ENCODE results near the gene CXCL8.

The CXCL8 gene

GRCh38 chr4:73718375-73719373 is 21.7 kb upstream of the CXCL8 start:
- no peak for DNase-seq (ENCODE audit: low spot score)

- no peak for DNase-seq (ENCODE audit: low spot score)
These were observed 18.9 kb upstream of the CXCL8 start for GRCh38 chr4:73721435-73721834.

GRCh38 chr4:73721909-73722308 is 18.5 kb upstream of the CXCL8 start:
- DNase-seq (ENCODE audit: low spot score) = no peak

- DNase-seq (ENCODE audit: low spot score) = no peak
These were observed 17.3 kb upstream of the CXCL8 start for GRCh38 chr4:73723023-73723422.

GRCh38 chr4:73723928-73724327 is 16.4 kb upstream of the CXCL8 start:
- DNase-seq (ENCODE audit: low spot score) = no peak

GRCh38 chr4:73725510-73725909 is 14.9 kb upstream of the CXCL8 start:
- no peak for DNase-seq (ENCODE audit: low spot score)

- no peak for DNase-seq (ENCODE audit: low spot score)
These were observed 14.4 kb upstream of the CXCL8 start for GRCh38 chr4:73725985-73726384.

GRCh38 chr4:73727685-73728084 is 12.7 kb upstream of the CXCL8 start:
- no peak for DNase-seq (ENCODE audit: low spot score)

- DNase-seq (ENCODE audit: low spot score) = no peak
These were observed 12.2 kb upstream of the CXCL8 start for GRCh38 chr4:73728091-73728741.

- DNase-seq (ENCODE audit: low spot score) = peak; percentile 71
These were observed 10.7 kb upstream of the CXCL8 start for GRCh38 chr4:73729534-73730165.

- no peak for DNase-seq (ENCODE audit: low spot score)
These were observed 10.1 kb upstream of the CXCL8 start for GRCh38 chr4:73730292-73730691.

- no peak for DNase-seq (ENCODE audit: low spot score)
These were observed 9.5 kb upstream of the CXCL8 start for GRCh38 chr4:73730867-73731266.

- DNase-seq (ENCODE audit: low spot score) = no peak
These were observed 8.3 kb upstream of the CXCL8 start for GRCh38 chr4:73731968-73732610.

GRCh38 chr4:73732759-73733431 is 7.5 kb upstream of the CXCL8 start:
- DNase-seq (ENCODE audit: low spot score) = no peak

GRCh38 chr4:73734530-73735001 is 5.8 kb upstream of the CXCL8 start:
- no peak for DNase-seq (ENCODE audit: low spot score)

GRCh38 chr4:73735231-73735630 is 5.1 kb upstream of the CXCL8 start:
- peak; percentile 63 for DNase-seq (ENCODE audit: low spot score)

- DNase-seq (ENCODE audit: low spot score) = no peak
These were observed 821 bp downstream of the CXCL8 start for GRCh38 chr4:73741031-73741749.

GRCh38 chr4:73741750-73742489 is 1.6 kb downstream of the CXCL8 start:
- DNase-seq (ENCODE audit: low spot score) = no peak

GRCh38 chr4:73742490-73743160 is 2.3 kb downstream of the CXCL8 start:
- no peak for DNase-seq (ENCODE audit: low spot score)

GRCh38 chr4:73743281-73743680 is 2.9 kb downstream of the CXCL8 start:
- DNase-seq (ENCODE audit: low spot score) = no peak

Measured in NAMALWA (cell line).